Caco-2 (cell line): Measurements from ENCODE around the gene EHBP1. TPM values are rescaled to one million over a fixed set of nuclear protein-coding genes. Genes with fewer than 3 reads are reported as not detected.

Source experiments
- BruUV-seq: library from RNA; stranded (reverse); fragments of 400-500 nt; replicated peaks from 2 replicates; lab custom pipeline; 2021; lab: Mats Ljungman, UMichigan
- CTCF ChIA-PET: fragments of 300-600 bp; sonication (Branson Sonifier 250); formaldehyde crosslinking; loops from one replicate; lab custom pipeline; 2022; ENCODE audit warnings: antibody characterized with exemption; lab: Charles Lee
- POLR2A ChIA-PET: fragments of 300-600 bp; sonication (Branson Sonifier 250); formaldehyde crosslinking; loops from one replicate; lab custom pipeline; 2022; ENCODE audit warnings: antibody characterized with exemption; lab: Charles Lee
- DNase-seq, 2 experiments: peaks; one replicate each; pipeline versions ENCODE4 v3.0.0 to v3.0.0-alpha.2; 2020 to 2022
- H3K27me3 ChIP-seq: replicated peaks from 2 replicates; pipeline ENCODE4 v1.6.0; 2011; ENCODE audit warnings: low read length; ENCODE audit not compliant: control insufficient read depth, insufficient read depth
- H3K36me3 ChIP-seq: 2 replicates; pipeline ENCODE4 v1.5.1; 2011; ENCODE audit warnings: low read length; ENCODE audit not compliant: control insufficient read depth, insufficient read depth
- H3K4me1 ChIP-seq: fragments of 250-450 bp; sonication (Bioruptor Pico); 2 replicates; pipeline ENCODE4 v1.5.1; 2020; ENCODE audit warnings: mild to moderate bottlenecking
- H3K4me3 ChIP-seq: 2 replicates; pipeline ENCODE4 v1.5.1; 2011; ENCODE audit warnings: low read depth, mild to moderate bottlenecking, control low read depth, low read length
- H3K9me3 ChIP-seq: fragments of 250-450 bp; sonication (Bioruptor Pico); 2 replicates; pipeline ENCODE4 v1.5.1; 2020; ENCODE audit warnings: mild to moderate bottlenecking, moderate library complexity
- H3K27ac Mint-ChIP-seq: one replicate; pipeline ENCODE4 v1.8.0; 2022; ENCODE audit warnings: mixed read lengths; ENCODE audit not compliant: unreplicated experiment
- H3K27me3 Mint-ChIP-seq: one replicate; pipeline ENCODE4 v1.8.0; 2022; ENCODE audit warnings: mixed read lengths; ENCODE audit not compliant: insufficient read depth, unreplicated experiment
- H3K36me3 Mint-ChIP-seq: one replicate; pipeline ENCODE4 v1.8.0; 2022; ENCODE audit warnings: mild to moderate bottlenecking, mixed read lengths; ENCODE audit not compliant: insufficient read depth, unreplicated experiment
- H3K4me1 Mint-ChIP-seq: one replicate; pipeline ENCODE4 v1.8.0; 2022; ENCODE audit warnings: low read depth, mixed read lengths; ENCODE audit not compliant: unreplicated experiment
- H3K4me3 Mint-ChIP-seq: one replicate; pipeline ENCODE4 v1.8.0; 2022; ENCODE audit warnings: mild to moderate bottlenecking, moderate library complexity, mixed read lengths; ENCODE audit not compliant: unreplicated experiment
- H3K9me3 Mint-ChIP-seq: one replicate; pipeline ENCODE4 v1.8.0; 2022; ENCODE audit warnings: mixed read lengths; ENCODE audit not compliant: unreplicated experiment
- CTCF ChIP-seq, 2 experiments: fragments of 200-600 bp in 1 of 2; IDR thresholded peaks; 1 replicate in 1 of 2; 2 replicates in 1 of 2; pipeline versions ENCODE4 v1.5.1 to v1.8.0; 2011 to 2022; ENCODE audit warnings: antibody characterized with exemption in 1 of 2, control low read depth in 1 of 2, inconsistent platforms in 1 of 2, low read depth in 1 of 2, low read length in 1 of 2, mild to moderate bottlenecking in 1 of 2, moderate library complexity in 1 of 2; ENCODE audit not compliant: insufficient read depth in 1 of 2, severe bottlenecking in 1 of 2, unreplicated experiment in 1 of 2
- intact Hi-C: fragments of 100-400 bp; cut with micrococcal nuclease; formaldehyde crosslinking; loops from one replicate; pipeline ENCODE4 v1.10.0; 2022; ENCODE audit not compliant: unreplicated experiment
- total RNA-seq: library from RNA; stranded (reverse); gene quantifications from 2 replicates; pipeline ENCODE4 v1.2.3, GENCODE V29; 2022

The EHBP1 gene
- total RNA-seq, 1 experiment from 2014 or later: 120 TPM

GRCh38 chr2:63058144-63058920 lies 352.8 kb downstream of the EHBP1 start:
- no peak for DNase-seq
- no peak for TF ChIP-seq CTCF (IDR thresholded peaks at IDR 0.05; ENCODE audit: insufficient read depth in 1 of 2, low read depth in 1 of 2, low read length in 1 of 2, severe bottlenecking in 1 of 2, unreplicated experiment in 1 of 2)
- H3K4me3 ChIP-seq: no peak overlapping the region
- peaks cover 6% of the 10 kb centered on the region for H3K36me3 ChIP-seq
- Mint-ChIP-seq H3K4me3 (no peak overlapping the region), H3K4me1 (no peaks in the 10 kb centered on the region), H3K27ac (no peak overlapping the region), H3K27me3 (no peaks in the 10 kb centered on the region), H3K36me3 (peaks cover 35% of the 10 kb centered on the region), H3K9me3 (no peaks in the 10 kb centered on the region)
- BruUV-seq: no TSS peak
- intact Hi-C loops: no loop called here
- ChIA-PET POLR2A (no interaction called here), CTCF (no interaction called here)
- 0 out of 2 replicates have a peak, but pooled peaks cover 3% of the 10 kb centered on the region for H3K9me3 ChIP-seq
- no peaks in the 10 kb centered on the region for H3K27me3 ChIP-seq
- H3K4me1 ChIP-seq: no peaks in the 10 kb centered on the region

- Histone ChIP-seq H3K4me3 (no peak overlapping the region), H3K4me1 (no peaks in the 10 kb centered on the region), H3K9me3 (0 out of 2 replicates have a peak, but pooled peaks cover 3% of the 10 kb centered on the region), H3K27me3 (no peaks in the 10 kb centered on the region), H3K36me3 (peaks cover 6% of the 10 kb centered on the region)
- ChIA-PET POLR2A (no interaction called here), CTCF (no interaction called here)
- DNase-seq: peak in 1 of 2 experiments; percentile 15
- H3K4me3 Mint-ChIP-seq: no peak overlapping the region
- peaks cover 27% of the 10 kb centered on the region for H3K36me3 Mint-ChIP-seq
- H3K4me1 Mint-ChIP-seq: no peaks in the 10 kb centered on the region
- no peak for TF ChIP-seq CTCF (IDR thresholded peaks at IDR 0.05; ENCODE audit: insufficient read depth in 1 of 2, low read depth in 1 of 2, low read length in 1 of 2, severe bottlenecking in 1 of 2, unreplicated experiment in 1 of 2)
- no peaks in the 10 kb centered on the region for H3K9me3 Mint-ChIP-seq
- intact Hi-C loops: no loop called here
- H3K27ac Mint-ChIP-seq: no peak overlapping the region
- H3K27me3 Mint-ChIP-seq: peaks cover 2% of the 10 kb centered on the region
- BruUV-seq: no TSS peak
Measured at GRCh38 chr2:63058921-63059792, 353.6 kb downstream of the EHBP1 start.

DNA sequence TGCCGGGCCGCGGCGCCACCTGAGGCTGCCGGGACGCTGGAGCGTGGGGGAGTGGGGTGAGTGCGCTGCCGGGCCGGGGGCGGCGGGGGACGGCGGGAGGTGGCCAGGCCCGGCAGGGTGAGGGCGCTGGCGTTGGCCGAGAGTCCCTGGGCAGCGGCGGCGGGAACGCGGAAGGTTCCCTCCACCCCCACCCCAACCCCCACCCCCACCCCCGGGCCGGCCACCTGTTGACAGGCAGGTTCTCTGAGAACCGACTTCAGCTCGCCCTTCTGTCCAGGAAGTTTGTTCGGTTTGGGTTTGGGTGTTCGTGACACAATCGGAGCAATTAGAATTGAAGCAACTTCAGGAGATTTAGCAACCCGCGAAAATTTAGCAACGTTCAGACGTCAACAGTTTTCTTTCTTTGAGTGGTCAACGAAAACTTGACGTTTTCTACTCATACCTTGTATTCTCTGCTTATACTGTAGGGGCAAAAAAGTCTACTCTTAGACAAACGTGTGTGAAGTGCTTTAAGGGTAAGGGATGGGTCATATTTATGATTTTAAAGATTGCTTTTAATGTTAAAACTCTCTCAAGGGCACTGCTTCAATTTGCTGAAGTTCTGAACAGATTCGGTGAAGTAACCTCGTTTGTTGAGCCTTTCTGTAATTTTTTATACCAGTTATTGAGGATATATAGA lies 354.4 kb downstream of the EHBP1 start:
- Histone ChIP-seq H3K4me1 (no peaks in the 10 kb centered on the region), H3K4me3 (no peak overlapping the region), H3K9me3 (0 out of 2 replicates have a peak, but pooled peaks cover 3% of the 10 kb centered on the region), H3K36me3 (peaks cover 3% of the 10 kb centered on the region), H3K27me3 (no peaks in the 10 kb centered on the region)
- BruUV-seq: no TSS peak
- DNase-seq: no peak
- POLR2A ChIA-PET: no interaction called here
- peaks cover 19% of the 10 kb centered on the region for H3K36me3 Mint-ChIP-seq
- no peaks in the 10 kb centered on the region for H3K9me3 Mint-ChIP-seq
- TF ChIP-seq CTCF (IDR thresholded peaks at IDR 0.05; ENCODE audit: insufficient read depth in 1 of 2, low read depth in 1 of 2, low read length in 1 of 2, severe bottlenecking in 1 of 2, unreplicated experiment in 1 of 2): no peak
- peak overlapping the region; percentile 24 for H3K4me3 Mint-ChIP-seq
- no peak overlapping the region for H3K27ac Mint-ChIP-seq
- peaks cover 2% of the 10 kb centered on the region for H3K27me3 Mint-ChIP-seq
- CTCF ChIA-PET: no interaction called here
- intact Hi-C loops: no loop called here
- H3K4me1 Mint-ChIP-seq: no peaks in the 10 kb centered on the region
